Stimulated activated CD4-positive, alpha-beta T cell treated with anti-CD3 and anti-CD28 coated beads, Interleukin-12 subunit alpha, Interleukin-12 subunit beta, amount 100 ng/mL, for 24 hours (primary cell): ENCODE results near the gene HPN.
A peak's percentile ranks its signal among the peaks of the same experiment; 100 is the strongest.

Source experiments
- DNase-seq, 2 experiments: peaks; one replicate each; pipeline ENCODE4 v3.0.0-alpha.2; 2020; ENCODE audit warnings: low read depth in 2 of 2

HPN gene

DNA sequence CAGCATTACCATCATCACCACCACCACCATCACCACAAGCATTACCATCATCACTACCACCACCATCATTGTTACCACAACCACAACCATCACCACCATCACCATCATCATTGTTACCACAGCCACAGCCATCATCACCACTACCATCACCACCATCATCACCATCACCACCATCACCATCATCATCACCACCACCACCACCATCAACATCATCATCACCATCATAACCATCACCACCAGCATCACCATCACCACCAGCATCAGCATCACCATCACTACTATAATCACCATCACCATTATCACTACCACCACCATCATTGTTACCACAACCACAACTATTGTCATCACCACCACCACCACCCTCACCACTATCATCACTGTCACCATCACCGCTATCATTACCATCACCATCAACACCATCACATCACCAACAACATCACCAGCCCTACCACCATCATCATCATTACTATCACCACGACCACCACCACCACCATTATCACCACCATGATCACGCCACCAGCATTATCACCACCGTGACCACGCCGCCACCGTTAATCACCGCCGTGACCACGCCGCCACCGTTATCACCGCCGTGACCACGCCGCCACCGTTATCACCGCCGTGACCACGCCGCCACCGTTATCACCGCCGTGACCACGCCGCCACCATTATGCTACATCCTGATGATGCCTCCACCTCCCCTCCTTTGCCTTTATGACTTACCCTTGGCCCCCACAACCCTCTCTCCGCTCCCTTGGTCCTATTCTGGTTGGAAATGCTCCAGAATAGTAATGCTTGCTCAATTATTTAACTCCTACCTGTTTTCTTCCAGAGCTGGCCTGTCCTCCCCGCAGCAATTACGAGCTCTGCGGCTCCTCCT is 64.1 kb downstream of the HPN start:
- DNase-seq, result no peak

DNA sequence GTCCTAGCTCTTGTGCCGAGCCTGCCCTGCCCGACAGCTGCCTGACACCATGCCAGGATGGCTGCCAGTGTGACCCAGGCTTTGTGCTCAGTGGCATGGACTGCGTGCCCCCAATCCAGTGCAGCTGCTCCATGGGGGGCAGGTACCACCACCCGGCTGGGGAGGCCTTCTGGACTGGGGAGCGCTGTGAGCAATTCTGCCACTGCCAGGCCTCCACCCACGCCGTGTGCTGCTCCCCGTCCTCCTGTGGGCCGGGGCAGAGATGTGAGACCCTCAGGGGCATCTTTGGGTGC is 64.7 kb downstream of the HPN start:
- DNase-seq, result no peak

DNA sequence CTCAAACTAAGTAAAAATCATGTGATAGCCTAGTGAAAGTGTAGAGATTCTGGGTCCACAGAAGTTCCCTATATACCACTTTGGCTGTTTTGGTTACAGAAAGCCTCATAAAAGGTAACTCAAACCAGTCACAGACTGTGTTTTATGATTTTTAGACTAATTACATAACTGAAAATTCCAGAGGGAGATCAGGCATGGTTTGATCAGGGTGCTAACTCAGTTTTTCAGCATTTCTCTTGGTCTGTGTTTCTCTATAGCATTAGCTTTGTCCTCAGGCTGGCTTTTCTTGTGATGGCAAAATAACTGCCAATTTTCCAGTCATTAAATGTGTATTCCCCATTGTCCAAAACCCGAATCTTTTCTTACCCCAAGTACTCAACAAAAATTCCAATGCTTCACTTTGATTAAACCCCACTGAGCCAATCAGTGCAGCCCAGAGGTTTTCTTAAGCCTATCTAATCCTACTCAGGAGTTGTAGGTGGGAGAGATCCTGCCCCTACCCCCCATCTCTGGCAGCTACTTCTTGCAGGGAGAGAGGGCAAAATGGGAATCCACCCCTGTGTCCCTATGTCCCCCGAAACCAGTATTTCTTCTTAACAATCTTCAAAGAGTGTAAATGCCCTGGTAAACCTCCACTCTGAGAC is 65.5 kb downstream of the HPN start:
- no peak for DNase-seq

DNA sequence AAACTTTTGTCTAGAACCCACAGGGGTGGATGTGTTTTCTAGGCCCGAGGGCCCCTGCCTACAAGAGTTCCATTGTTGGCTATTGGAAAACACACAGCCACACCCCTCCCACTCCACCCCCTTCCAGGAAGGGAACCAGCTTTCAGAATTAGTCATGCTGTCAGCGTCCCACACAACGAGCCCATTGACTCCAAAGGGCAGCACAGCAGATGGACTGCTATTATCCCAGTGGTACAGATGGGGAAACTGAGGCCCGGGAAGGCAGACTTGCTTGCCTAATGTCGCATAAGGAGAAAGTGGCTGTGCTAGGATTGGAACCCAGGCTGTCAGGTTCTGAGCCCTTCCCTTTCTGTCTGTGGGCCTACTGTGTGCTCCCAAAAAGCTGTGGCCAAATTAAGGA is 66.0 kb downstream of the HPN start:
- no peak for DNase-seq

DNA sequence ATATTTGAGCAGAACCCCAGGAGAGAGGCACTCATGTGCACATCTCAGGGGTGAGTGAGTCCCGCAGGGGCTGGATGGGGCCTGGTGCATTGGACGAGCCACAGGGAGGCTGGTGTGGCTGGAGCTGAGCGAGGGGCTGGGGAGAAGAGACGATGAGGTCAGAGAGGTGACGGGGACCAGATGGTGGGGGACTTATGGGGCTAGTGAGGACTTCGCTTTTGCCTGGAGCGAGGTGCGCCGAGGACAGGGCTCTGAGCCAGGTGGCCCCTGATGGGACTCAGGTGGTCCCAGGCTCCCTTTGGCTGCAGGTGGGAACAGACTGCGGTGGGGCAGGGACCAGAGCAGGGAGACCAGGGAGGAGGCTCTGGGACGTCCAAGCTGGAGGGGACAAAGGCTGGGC is 67.2 kb downstream of the HPN start:
- DNase-seq, result no peak

DNA sequence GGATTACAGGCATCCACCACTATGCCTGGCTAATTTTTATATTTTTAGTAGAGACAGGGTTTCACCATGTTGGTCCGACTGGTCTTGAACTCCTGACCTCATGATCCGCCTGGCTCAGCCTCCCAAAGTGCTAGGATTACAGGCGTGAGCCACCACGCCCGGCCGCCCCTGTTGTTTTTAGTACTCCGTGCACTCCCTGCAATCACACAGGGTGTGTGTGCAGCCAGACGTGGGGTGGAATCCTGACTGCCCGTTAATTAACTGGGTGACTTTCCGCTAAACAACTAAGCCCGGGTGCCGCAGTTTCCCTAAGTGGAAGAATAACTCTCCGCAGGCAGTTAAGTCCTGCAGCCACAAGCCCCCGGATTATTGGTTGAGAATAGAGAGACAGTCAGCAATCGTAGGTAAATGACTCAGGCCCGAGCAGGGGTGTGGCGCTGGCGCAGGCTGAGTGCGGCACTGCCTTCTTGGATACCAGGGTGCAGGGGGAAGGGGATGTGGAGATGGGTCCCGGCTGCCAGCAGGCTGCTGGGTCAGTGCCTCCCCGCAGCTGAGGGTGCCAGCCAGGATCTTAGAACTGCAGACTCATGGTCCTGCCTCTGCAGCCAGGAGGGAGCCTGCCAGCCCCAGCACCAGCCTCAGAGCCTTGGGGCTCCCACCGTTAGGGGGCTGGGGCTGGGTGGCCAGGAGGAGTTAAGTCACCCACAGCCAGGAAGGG is 68.0 kb downstream of the HPN start:
- DNase-seq, result no peak

DNA sequence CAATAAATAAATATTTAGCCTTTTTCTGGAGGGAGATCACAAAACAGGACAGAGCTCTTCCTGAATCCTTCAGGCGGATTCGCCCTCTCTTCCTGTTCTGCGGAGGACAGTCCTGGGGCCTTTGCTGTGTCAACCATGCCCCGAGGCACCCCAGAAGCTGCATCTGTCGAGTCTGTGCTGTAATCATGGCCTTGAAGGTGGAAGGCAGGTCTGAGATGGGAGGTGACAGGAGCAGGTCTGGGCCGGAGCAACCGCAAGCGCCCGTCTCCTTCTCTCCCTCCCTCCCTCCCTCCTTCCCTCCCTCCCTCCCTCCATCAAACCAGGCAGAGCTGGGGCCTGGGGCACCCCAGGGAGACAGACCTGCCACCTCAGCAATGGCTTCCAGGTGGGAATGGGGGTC is 69.5 kb downstream of the HPN start:
- DNase-seq, result no peak

DNA sequence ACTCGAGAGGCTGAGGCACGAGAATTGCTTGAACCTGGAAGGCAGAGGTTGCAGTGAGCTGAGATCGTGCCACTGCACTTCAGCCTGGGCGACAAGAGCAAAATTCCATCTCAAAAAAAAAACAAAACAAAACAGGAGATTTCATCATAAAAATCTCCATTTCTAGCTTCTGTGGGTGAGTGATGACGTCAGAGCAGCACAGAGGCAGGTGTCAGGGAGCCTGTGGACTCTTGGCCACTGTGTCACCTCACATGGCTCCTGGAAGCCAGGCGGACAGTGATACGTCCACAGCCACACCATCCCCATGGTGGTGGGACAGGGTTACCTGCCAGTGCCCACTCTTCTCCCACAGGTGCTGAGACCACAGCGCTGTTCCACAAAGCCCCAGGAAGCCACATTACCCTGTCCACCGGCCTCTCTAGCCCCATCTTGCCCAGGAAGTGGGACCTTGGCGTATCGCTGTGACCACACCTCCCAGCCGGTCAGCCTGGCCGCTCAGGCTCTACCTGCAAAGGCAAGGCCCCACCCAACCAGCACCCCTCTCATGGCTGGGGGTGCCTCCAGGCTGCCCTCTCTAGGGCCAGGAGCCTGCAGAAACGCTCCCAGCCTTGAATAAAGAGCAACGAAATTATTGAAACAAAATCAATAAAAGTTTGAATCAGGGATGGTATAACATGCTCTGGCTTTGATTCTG is 71.6 kb downstream of the HPN start:
- no peak for DNase-seq

DNA sequence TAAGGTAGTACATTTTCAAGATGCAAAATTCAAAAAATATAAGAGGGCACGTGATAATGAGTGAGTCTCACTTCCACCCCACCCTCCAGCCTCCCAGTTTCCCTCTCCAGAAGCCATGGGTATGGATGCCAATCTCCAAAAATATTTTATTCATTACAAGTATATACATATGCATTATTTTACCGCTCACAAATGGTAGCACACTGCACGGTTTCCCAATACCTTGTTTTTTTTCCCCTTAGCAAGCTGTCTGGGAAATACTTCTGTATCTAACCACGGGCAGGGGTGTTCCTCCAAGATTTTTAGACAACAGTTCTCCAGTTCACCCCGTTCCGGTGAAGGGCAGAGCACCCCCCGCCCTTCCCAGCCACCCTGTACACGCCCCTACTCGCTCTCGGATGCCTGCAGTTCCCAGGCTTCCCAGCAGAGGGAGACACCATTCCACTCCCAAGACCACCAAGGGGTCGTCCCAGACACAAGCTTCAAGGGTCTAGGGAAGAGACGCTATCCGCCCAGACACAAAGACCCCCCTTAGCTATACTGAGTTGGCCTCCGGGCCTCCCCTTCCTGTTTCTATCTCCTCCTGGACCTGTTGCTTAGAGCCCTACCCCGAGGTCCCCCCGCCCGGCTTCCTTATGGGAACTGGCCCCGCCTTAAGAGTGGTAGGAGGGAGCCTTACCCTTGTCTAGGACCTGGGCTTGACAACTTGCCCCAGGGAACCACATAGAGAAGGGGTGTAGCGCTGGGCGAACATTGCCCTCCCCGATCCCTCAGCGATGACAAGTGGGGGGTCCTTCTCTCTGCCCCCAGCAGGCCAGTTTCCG is 73.0 kb downstream of the HPN start:
- DNase-seq, result peak; percentile 43 to 56

DNA sequence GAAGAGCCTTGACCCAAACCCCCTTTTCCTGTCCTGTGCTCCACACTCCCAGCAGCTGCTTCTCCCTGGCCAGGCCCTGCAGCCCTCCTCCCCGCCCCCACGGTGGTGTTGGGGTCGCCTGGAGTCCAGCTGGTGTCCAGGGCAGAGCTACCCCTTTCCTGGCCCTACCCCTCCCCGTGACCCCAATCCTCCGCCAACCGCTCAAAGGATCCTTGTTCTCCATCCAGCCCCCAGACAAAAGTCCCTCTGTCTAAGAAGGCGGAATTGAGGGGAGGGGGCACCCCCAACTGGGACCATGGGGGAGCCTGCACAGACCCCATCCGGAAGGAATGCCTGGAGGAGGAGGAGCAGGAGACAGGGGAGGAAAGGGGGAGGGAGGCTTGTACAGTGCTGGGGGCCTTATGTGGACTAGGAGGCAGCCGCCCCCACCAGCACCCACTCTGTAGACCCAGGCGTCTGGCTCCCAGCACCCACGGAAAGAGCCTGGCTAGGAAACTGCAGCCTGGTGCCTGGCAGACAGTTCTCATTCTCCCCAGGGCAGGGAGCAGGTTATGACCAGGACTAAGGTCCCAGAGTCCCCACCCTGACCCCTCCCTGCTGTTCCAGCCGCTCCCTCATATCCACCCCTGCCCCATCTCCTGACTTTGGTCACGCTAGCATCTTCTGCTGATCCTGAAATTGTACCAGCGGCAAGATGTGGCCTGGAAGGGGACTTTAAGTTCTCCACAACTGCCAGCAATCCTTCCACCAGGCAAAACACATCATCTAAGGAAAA is 73.8 kb downstream of the HPN start, which contains the start of gene FXYD3:
Gene FXYD3, plus strand, starts transcription at position 647 of the 775 bp plus-strand sequence. CDS start 3,554 bp downstream, outside the sequence.
- DNase-seq, result no peak
